ENCODE data around the gene LRMDA.

DNA sequence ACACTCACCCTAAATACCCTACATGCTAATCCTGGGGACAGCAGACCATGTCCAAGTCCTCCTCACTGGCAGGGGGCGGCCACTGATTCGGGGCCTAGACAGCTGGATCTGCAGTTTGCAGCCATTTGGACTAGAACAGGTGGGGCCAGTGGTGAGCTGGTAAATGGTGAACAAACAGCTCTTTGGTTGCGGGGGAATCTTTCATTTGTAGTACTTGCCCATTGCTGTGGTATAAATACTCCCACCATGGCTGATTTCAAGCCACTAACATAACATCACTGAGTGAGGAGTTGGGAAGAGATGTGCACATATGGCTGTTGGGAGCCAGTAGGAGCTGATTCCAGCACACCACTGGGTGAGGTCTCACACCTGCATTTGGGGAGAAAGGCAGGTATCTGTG lies 43.3 kb upstream of the LRMDA start:
- TF ChIP-seq POLR2A (IDR thresholded peaks at IDR 0.05; ENCODE audit: low read depth, low read length) (no peak), BHLHE40 (IDR thresholded peaks at IDR 0.05; ENCODE audit: low read depth, low read length) (no peak), RFX5 (IDR thresholded peaks at IDR 0.05; ENCODE audit: low read depth, low read length) (no peak), SMC3 (IDR thresholded peaks at IDR 0.05; ENCODE audit: low read depth, low read length) (no peak), MAZ (IDR thresholded peaks at IDR 0.05; ENCODE audit: borderline replicate concordance, low read depth, low read length) (no peak), RCOR1 (IDR thresholded peaks at IDR 0.05; ENCODE audit: insufficient replicate concordance, low read length) (no peak), MXI1 (IDR thresholded peaks at IDR 0.05; ENCODE audit: borderline replicate concordance, low read depth, low read length) (no peak), RAD21 (IDR thresholded peaks at IDR 0.05; ENCODE audit: low read length) (no peak), MAFK (IDR thresholded peaks at IDR 0.05; ENCODE audit: low read depth, low read length) (no peak), CEBPB (IDR thresholded peaks at IDR 0.05; ENCODE audit: low read depth, low read length) (no peak), FOS (IDR thresholded peaks at IDR 0.05; ENCODE audit: low read depth, low read length) (no peak), CHD1 (IDR thresholded peaks at IDR 0.05; ENCODE audit: low read depth, low read length) (no peak)
- TF ChIP-seq, protein P1, sequence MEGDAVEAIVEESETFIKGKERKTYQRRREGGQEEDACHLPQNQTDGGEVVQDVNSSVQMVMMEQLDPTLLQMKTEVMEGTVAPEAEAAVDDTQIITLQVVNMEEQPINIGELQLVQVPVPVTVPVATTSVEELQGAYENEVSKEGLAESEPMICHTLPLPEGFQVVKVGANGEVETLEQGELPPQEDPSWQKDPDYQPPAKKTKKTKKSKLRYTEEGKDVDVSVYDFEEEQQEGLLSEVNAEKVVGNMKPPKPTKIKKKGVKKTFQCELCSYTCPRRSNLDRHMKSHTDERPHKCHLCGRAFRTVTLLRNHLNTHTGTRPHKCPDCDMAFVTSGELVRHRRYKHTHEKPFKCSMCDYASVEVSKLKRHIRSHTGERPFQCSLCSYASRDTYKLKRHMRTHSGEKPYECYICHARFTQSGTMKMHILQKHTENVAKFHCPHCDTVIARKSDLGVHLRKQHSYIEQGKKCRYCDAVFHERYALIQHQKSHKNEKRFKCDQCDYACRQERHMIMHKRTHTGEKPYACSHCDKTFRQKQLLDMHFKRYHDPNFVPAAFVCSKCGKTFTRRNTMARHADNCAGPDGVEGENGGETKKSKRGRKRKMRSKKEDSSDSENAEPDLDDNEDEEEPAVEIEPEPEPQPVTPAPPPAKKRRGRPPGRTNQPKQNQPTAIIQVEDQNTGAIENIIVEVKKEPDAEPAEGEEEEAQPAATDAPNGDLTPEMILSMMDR (conservative IDR thresholded peaks at IDR 0.05; ENCODE audit: low read depth, low read length): no peak
- TF ChIP-seq, protein P2, sequence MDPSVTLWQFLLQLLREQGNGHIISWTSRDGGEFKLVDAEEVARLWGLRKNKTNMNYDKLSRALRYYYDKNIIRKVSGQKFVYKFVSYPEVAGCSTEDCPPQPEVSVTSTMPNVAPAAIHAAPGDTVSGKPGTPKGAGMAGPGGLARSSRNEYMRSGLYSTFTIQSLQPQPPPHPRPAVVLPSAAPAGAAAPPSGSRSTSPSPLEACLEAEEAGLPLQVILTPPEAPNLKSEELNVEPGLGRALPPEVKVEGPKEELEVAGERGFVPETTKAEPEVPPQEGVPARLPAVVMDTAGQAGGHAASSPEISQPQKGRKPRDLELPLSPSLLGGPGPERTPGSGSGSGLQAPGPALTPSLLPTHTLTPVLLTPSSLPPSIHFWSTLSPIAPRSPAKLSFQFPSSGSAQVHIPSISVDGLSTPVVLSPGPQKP (IDR thresholded peaks at IDR 0.05; ENCODE audit: borderline replicate concordance, low read depth, low read length): no peak

Measured in IMR-90 (cell line).